CD4-positive, alpha-beta T cell treated with Interleukin-15 for 1 hour (primary cell): ENCODE measurements around the gene HPCAL4.

Source experiments
- DNase-seq: peaks from one replicate; pipeline ENCODE4 v3.0.0-alpha.2; 2020

Gene HPCAL4

GRCh38 chr1:39646232-39647081, 44.8 kb downstream of the HPCAL4 start:
- no peak for DNase-seq

GRCh38 chr1:39645411-39646043, 45.7 kb downstream of the HPCAL4 start:
- no peak for DNase-seq

- no peak for DNase-seq
Observed at GRCh38 chr1:39643705-39644104, 47.5 kb downstream of the HPCAL4 start.

GRCh38 chr1:39642796-39643195, 48.4 kb downstream of the HPCAL4 start:
- no peak for DNase-seq

GRCh38 chr1:39640861-39641260, 50.4 kb downstream of the HPCAL4 start:
- DNase-seq, result no peak

- DNase-seq, result peak; percentile 48
Observed at GRCh38 chr1:39639305-39640130, 51.7 kb downstream of the HPCAL4 start, which contains the start of gene HEYL. Gene HEYL, minus strand, starts transcription at chr1:39639643. Its CDS starts 18 bp downstream, at chr1:39639625.

GRCh38 chr1:39638965-39639304, 52.3 kb downstream of the HPCAL4 start:
- DNase-seq, result no peak

- no peak for DNase-seq
Observed at GRCh38 chr1:39637361-39637760, 53.9 kb downstream of the HPCAL4 start.

- no peak for DNase-seq
Observed at GRCh38 chr1:39635871-39636210, 55.4 kb downstream of the HPCAL4 start.

- DNase-seq, result no peak
Observed at GRCh38 chr1:39635205-39635870, 55.9 kb downstream of the HPCAL4 start.

- no peak for DNase-seq
Observed at GRCh38 chr1:39633422-39633821, 57.8 kb downstream of the HPCAL4 start.

- no peak for DNase-seq
Observed at GRCh38 chr1:39632682-39633417, 58.4 kb downstream of the HPCAL4 start.

- DNase-seq, result no peak
Observed at GRCh38 chr1:39632323-39632681, 58.9 kb downstream of the HPCAL4 start.

- no peak for DNase-seq
Observed at GRCh38 chr1:39631361-39632322, 59.6 kb downstream of the HPCAL4 start.

GRCh38 chr1:39628807-39629350, 62.4 kb downstream of the HPCAL4 start:
- DNase-seq, result no peak
